B cell (primary cell): ENCODE data around the gene CHRM4. TPM values are rescaled to one million over a fixed set of nuclear protein-coding genes. Genes with fewer than 3 reads are reported as not detected.

Experiments used
- ATAC-seq: fragments of 200-7000 bp; cut with Tn5 transposase; one replicate; pipeline ENCODE4 v1.10.0; 2021; ENCODE audit warnings: low read depth, mild to moderate bottlenecking, moderate number of reproducible peaks, moderate library complexity
- CTCF ChIA-PET: fragments of 350-600 bp; sonication (Branson Sonifier 250); formaldehyde crosslinking; loops from one replicate; lab custom pipeline; 2021; ENCODE audit warnings: antibody characterized with exemption, inconsistent platforms; lab: Charles Lee
- POLR2A ChIA-PET: fragments of 350-600 bp; sonication (Branson Sonifier 250); formaldehyde crosslinking; loops from one replicate; lab custom pipeline; 2021; ENCODE audit warnings: antibody characterized with exemption; lab: Charles Lee
- DNase-seq: peaks from one replicate; pipeline ENCODE4 v3.0.0; 2013
- H2AFZ ChIP-seq: 2 replicates; pipeline ENCODE4 v1.6.1; 2012; ENCODE audit warnings: mild to moderate bottlenecking, low read depth, low read length; ENCODE audit not compliant: insufficient read depth, poor library complexity, severe bottlenecking
- H3K27ac ChIP-seq, 2 donors: 1 replicate in 1 of 2; 2 replicates in 1 of 2; pipeline ENCODE4 v1.5.1; 2012 to 2013; ENCODE audit warnings: low read length in 2 of 2, mild to moderate bottlenecking in 2 of 2, moderate library complexity in 1 of 2
- H3K27me3 ChIP-seq, 4 experiments: fragments of 200-600 bp in 1 of 4; sonication (generic) in 1 of 4; replicated peaks in 1 of 4; 1 replicate in 2 of 4; 2 replicates in 2 of 4; pipeline versions ENCODE4 v1.6.1 to v1.7.0; 2013 to 2016; ENCODE audit warnings: low read length in 3 of 4, mild to moderate bottlenecking in 2 of 4, mixed read lengths in 1 of 4, moderate library complexity in 1 of 4; ENCODE audit not compliant: insufficient read depth in 4 of 4, control insufficient read depth in 3 of 4; ENCODE audit errors: control extremely low read depth in 1 of 4
- H3K36me3 ChIP-seq, 2 experiments: replicated peaks in 1 of 2; 1 replicate in 1 of 2; 2 replicates in 1 of 2; pipeline versions ENCODE4 v1.6.1 to v1.7.1; 2013; ENCODE audit warnings: low read length in 1 of 2; ENCODE audit not compliant: insufficient read depth in 2 of 2, control insufficient read depth in 1 of 2; ENCODE audit errors: control extremely low read depth in 1 of 2, extremely low read depth in 1 of 2
- H3K4me1 ChIP-seq, 2 donors: fragments of 200-600 bp in 1 of 2; sonication (generic) in 1 of 2; 1 replicate in 1 of 2; 2 replicates in 1 of 2; pipeline versions ENCODE4 v1.5.1 to v1.6.1; 2013 to 2017; ENCODE audit warnings: low read length in 2 of 2; ENCODE audit not compliant: control insufficient read depth in 2 of 2, insufficient read depth in 2 of 2
- H3K4me2 ChIP-seq: replicated peaks from 2 replicates; pipeline ENCODE3; 2012; ENCODE audit warnings: mild to moderate bottlenecking, low read depth, low read length; ENCODE audit not compliant: poor library complexity, severe bottlenecking
- H3K4me3 ChIP-seq, 5 experiments: fragments of 200-600 bp in 1 of 5; sonication (generic) in 1 of 5; 1 replicate in 3 of 5; 2 replicates in 2 of 5; pipeline versions ENCODE4 v1.5.1 to v1.7.0; 2011 to 2016; ENCODE audit warnings: low read length in 4 of 5, mild to moderate bottlenecking in 4 of 5, low read depth in 2 of 5, control low read depth in 1 of 5, moderate library complexity in 1 of 5; ENCODE audit not compliant: insufficient read depth in 1 of 5; ENCODE audit errors: control extremely low read depth in 1 of 5, extremely low read depth in 1 of 5
- H3K79me2 ChIP-seq: fragments of 200-600 bp; sonication (generic); one replicate; pipeline ENCODE4 v1.6.0; 2016; ENCODE audit warnings: low read length; ENCODE audit not compliant: control insufficient read depth, insufficient read depth
- H3K9ac ChIP-seq: fragments of 200-600 bp; sonication (generic); 2 replicates; pipeline ENCODE4 v1.6.1; 2017; ENCODE audit warnings: mild to moderate bottlenecking, low read length, moderate library complexity
- H3K9me3 ChIP-seq, 3 donors: one replicate each; pipeline versions ENCODE4 v1.6.1 to v1.7.1; 2013; ENCODE audit warnings: low read length in 2 of 3; ENCODE audit not compliant: control insufficient read depth in 2 of 3, insufficient read depth in 1 of 3; ENCODE audit errors: control extremely low read depth in 1 of 3
- H4K20me1 ChIP-seq: 2 replicates; pipeline ENCODE4 v1.6.0; 2012; ENCODE audit warnings: mild to moderate bottlenecking, low read length; ENCODE audit not compliant: insufficient read depth, control insufficient read depth, poor library complexity, severe bottlenecking
- H3K27ac Mint-ChIP-seq: one replicate; pipeline ENCODE4 v1.8.0; 2021; ENCODE audit warnings: mixed read lengths
- H3K27me3 Mint-ChIP-seq: one replicate; pipeline ENCODE4 v1.8.0; 2021; ENCODE audit warnings: mixed read lengths
- H3K4me1 Mint-ChIP-seq: one replicate; pipeline ENCODE4 v1.8.0; 2021; ENCODE audit warnings: mixed read lengths
- H3K4me3 Mint-ChIP-seq: one replicate; pipeline ENCODE4 v1.8.0; 2021; ENCODE audit warnings: mixed read lengths
- H3K9me3 Mint-ChIP-seq: one replicate; pipeline ENCODE4 v1.8.0; 2022; ENCODE audit warnings: mixed read lengths; ENCODE audit not compliant: insufficient read depth
- EZH2 ChIP-seq: IDR thresholded peaks from 2 replicates; pipeline ENCODE4 v1.6.1; 2012; ENCODE audit warnings: borderline replicate concordance, low read depth, mild to moderate bottlenecking, moderate library complexity, low read length; ENCODE audit not compliant: insufficient read depth, poor library complexity, severe bottlenecking
- WGBS: methylation state at CpG from one replicate; pipeline ENCODE4 v1.1.5; 2013; ENCODE audit warnings: missing lambda C conversion rate; ENCODE audit not compliant: insufficient coverage; 5-methylcytosine and 5-hydroxymethylcytosine counted together
- intact Hi-C: fragments of 100-400 bp; cut with micrococcal nuclease; formaldehyde crosslinking; loops from one replicate; pipeline ENCODE4 v1.10.0; 2022
- polyA plus RNA-seq: library from polyadenylated mRNA; depleted of rRNA; stranded (reverse); fragments of >200 nt; gene quantifications from 2 replicates; pipeline ENCODE4 v1.2.3, GENCODE V29; 2012
- total RNA-seq, 2 donors: library from RNA; stranded (reverse); fragments of 120-200 nt in 1 of 2; gene quantifications; 1 replicate in 1 of 2; 2 replicates in 1 of 2; pipeline versions ENCODE4 v1.2.3 to v1.2.4, GENCODE V29; 2013 to 2022
- TF ChIP-seq, protein P1 (sequence below): fragments of 200-600 bp; IDR thresholded peaks from one replicate; pipeline ENCODE4 v1.8.0; 2022; ENCODE audit warnings: antibody characterized with exemption, mild to moderate bottlenecking

Gene CHRM4
- total and polyA plus RNA-seq, 2 donors (not counting 1 experiment from before 2014, with no cell fraction given) = 0.49 to 1.4 TPM

GRCh38 chr11:46426233-46426991 lies 34.8 kb upstream of the CHRM4 start:
- Mint-ChIP-seq H3K4me1 (no peaks in the 10 kb centered on the region), H3K4me3 (no peak overlapping the region), H3K27me3 (no peaks in the 10 kb centered on the region), H3K9me3 (no peaks in the 10 kb centered on the region), H3K27ac (no peak overlapping the region)
- Histone ChIP-seq H3K4me3 (no peak overlapping the region), H3K4me2 (no peak overlapping the region), H3K9ac (no peak overlapping the region), H2AFZ (no peak overlapping the region), H3K27me3 (no peaks in the 10 kb centered on the region), H3K79me2 (no peaks in the 10 kb centered on the region), H3K27ac (no peak overlapping the region), H4K20me1 (no peaks in the 10 kb centered on the region), H3K9me3 (no peaks in the 10 kb centered on the region), H3K4me1 (no peaks in the 10 kb centered on the region), H3K36me3 (peaks cover 2 to 40% of the 10 kb centered on the region in 2 experiments)
- POLR2A ChIA-PET = no interaction called here
- no peak for DNase-seq
- WGBS = 100% methylated on average over 3 of the region's 4 CpGs
- TF ChIP-seq, protein P1, sequence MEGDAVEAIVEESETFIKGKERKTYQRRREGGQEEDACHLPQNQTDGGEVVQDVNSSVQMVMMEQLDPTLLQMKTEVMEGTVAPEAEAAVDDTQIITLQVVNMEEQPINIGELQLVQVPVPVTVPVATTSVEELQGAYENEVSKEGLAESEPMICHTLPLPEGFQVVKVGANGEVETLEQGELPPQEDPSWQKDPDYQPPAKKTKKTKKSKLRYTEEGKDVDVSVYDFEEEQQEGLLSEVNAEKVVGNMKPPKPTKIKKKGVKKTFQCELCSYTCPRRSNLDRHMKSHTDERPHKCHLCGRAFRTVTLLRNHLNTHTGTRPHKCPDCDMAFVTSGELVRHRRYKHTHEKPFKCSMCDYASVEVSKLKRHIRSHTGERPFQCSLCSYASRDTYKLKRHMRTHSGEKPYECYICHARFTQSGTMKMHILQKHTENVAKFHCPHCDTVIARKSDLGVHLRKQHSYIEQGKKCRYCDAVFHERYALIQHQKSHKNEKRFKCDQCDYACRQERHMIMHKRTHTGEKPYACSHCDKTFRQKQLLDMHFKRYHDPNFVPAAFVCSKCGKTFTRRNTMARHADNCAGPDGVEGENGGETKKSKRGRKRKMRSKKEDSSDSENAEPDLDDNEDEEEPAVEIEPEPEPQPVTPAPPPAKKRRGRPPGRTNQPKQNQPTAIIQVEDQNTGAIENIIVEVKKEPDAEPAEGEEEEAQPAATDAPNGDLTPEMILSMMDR = no peak
- TF ChIP-seq EZH2 = no peak
- intact Hi-C loops = no loop called here
- ATAC-seq = no peak
- CTCF ChIA-PET = interaction anchor here (0.7 kb wide), 1 partner anchor 9 kb away, joined by 3 read pairs; no protein-coding TSS in a partner anchor

DNA sequence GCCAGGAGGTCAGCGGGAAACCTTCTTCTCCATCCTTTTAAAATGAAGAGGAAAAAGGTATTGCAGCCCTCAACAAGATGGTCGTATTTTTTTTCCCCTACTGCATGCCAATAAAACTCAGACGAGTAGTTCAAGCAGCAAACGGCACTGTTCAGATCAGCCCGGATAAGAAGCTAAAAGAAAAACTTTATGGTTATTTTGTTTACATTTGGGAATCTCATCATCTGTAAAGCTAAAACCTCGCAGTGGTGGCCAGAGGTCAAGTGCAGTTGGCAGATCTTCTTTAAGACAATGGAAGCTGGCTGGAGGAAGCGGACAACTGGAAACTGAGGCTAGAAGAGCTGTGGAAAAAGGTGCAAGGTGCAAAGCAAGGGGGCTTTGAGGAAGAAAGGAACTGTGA lies 31.0 kb upstream of the CHRM4 start:
- intact Hi-C loops = no loop called here
- Mint-ChIP-seq H3K4me1 (no peaks in the 10 kb centered on the region), H3K9me3 (no peaks in the 10 kb centered on the region), H3K4me3 (no peak overlapping the region), H3K27me3 (no peaks in the 10 kb centered on the region), H3K27ac (no peak overlapping the region)
- Histone ChIP-seq H3K27ac (no peak overlapping the region), H3K4me1 (no peaks in the 10 kb centered on the region), H2AFZ (no peak overlapping the region), H3K27me3 (no peaks in the 10 kb centered on the region), H3K4me2 (no peak overlapping the region), H3K9me3 (no peaks in the 10 kb centered on the region), H3K4me3 (no peak overlapping the region), H4K20me1 (no peaks in the 10 kb centered on the region), H3K36me3 (peaks cover 3 to 35% of the 10 kb centered on the region in 2 experiments), H3K79me2 (no peaks in the 10 kb centered on the region), H3K9ac (no peak overlapping the region)
- ATAC-seq (no peak), DNase-seq (no peak)
- ChIA-PET CTCF (no interaction called here), POLR2A (interaction anchor here (0.5 kb wide), 1 partner anchor 24 kb away, joined by 3 read pairs; no protein-coding TSS in a partner anchor)
- WGBS = 100% methylated on average over 4 of the region's 7 CpGs
- TF ChIP-seq, protein P1 = no peak
- TF ChIP-seq EZH2 = no peak
